ENCODE data around the gene FHL1.

DNA sequence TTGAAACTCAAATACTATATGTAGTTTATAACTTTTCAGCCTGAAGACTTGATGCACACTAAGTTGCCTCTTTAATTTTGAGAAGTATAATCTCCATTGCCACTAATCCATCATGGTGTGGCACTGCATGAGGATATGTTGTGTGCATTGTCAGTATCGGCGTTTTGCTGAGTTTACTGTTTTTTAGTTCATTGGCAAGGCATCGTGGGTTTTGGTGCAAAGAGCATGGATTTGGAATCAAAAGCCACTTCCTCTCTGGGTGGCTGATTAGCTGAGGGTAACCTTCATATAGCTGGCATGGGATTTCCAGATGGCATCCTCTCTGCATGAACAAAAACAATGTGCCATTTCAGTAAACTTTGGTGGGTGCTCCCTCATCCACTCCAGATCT lies 38.7 kb downstream of the FHL1 start:
- TF ChIP-seq, protein P1, sequence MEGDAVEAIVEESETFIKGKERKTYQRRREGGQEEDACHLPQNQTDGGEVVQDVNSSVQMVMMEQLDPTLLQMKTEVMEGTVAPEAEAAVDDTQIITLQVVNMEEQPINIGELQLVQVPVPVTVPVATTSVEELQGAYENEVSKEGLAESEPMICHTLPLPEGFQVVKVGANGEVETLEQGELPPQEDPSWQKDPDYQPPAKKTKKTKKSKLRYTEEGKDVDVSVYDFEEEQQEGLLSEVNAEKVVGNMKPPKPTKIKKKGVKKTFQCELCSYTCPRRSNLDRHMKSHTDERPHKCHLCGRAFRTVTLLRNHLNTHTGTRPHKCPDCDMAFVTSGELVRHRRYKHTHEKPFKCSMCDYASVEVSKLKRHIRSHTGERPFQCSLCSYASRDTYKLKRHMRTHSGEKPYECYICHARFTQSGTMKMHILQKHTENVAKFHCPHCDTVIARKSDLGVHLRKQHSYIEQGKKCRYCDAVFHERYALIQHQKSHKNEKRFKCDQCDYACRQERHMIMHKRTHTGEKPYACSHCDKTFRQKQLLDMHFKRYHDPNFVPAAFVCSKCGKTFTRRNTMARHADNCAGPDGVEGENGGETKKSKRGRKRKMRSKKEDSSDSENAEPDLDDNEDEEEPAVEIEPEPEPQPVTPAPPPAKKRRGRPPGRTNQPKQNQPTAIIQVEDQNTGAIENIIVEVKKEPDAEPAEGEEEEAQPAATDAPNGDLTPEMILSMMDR (conservative IDR thresholded peaks at IDR 0.05; ENCODE audit: low read depth, low read length), result no peak
- peak; percentile 63 for TF ChIP-seq MAFK (IDR thresholded peaks at IDR 0.05; ENCODE audit: low read depth, low read length)
- TF ChIP-seq POLR2A (IDR thresholded peaks at IDR 0.05; ENCODE audit: low read depth, low read length), result no peak
- no peak for TF ChIP-seq ELK1 (IDR thresholded peaks at IDR 0.05; ENCODE audit: borderline replicate concordance, low read depth, low read length)
